Measurements from ENCODE around the gene LMX1B.
A peak's percentile ranks its signal among the peaks of the same experiment; 100 is the strongest.

Gene LMX1B

GRCh38 chr9:126682928-126683697 is 69.4 kb downstream of the LMX1B start:
- in situ Hi-C loops (cut with HindIII; ENCODE audit: low pct_ligation_motif_present, low pct_unique_long_range_greater_than_20kb, low sequenced_read_pairs) = no loop called here
- no peak for DNase-seq

- no peak for DNase-seq
- in situ Hi-C loops (cut with HindIII; ENCODE audit: low pct_ligation_motif_present, low pct_unique_long_range_greater_than_20kb, low sequenced_read_pairs) = no loop called here
Observed at GRCh38 chr9:126683698-126684044, 69.9 kb downstream of the LMX1B start.

- in situ Hi-C loops (cut with HindIII; ENCODE audit: low pct_ligation_motif_present, low pct_unique_long_range_greater_than_20kb, low sequenced_read_pairs) = no loop called here
- DNase-seq = no peak
Observed at GRCh38 chr9:126684345-126684744, 70.6 kb downstream of the LMX1B start.

GRCh38 chr9:126684965-126685465 is 71.3 kb downstream of the LMX1B start:
- in situ Hi-C loops (cut with HindIII; ENCODE audit: low pct_ligation_motif_present, low pct_unique_long_range_greater_than_20kb, low sequenced_read_pairs) = no loop called here
- DNase-seq = no peak

- in situ Hi-C loops (cut with HindIII; ENCODE audit: low pct_ligation_motif_present, low pct_unique_long_range_greater_than_20kb, low sequenced_read_pairs) = no loop called here
- no peak for DNase-seq
Observed at GRCh38 chr9:126687930-126688461, 74.3 kb downstream of the LMX1B start.

- no peak for DNase-seq
- in situ Hi-C loops (cut with HindIII; ENCODE audit: low pct_ligation_motif_present, low pct_unique_long_range_greater_than_20kb, low sequenced_read_pairs) = no loop called here
Observed at GRCh38 chr9:126688617-126689016, 74.9 kb downstream of the LMX1B start.

- no peak for DNase-seq
- in situ Hi-C loops (cut with HindIII; ENCODE audit: low pct_ligation_motif_present, low pct_unique_long_range_greater_than_20kb, low sequenced_read_pairs) = no loop called here
Observed at GRCh38 chr9:126689027-126689825, 75.5 kb downstream of the LMX1B start.

GRCh38 chr9:126690431-126691051 is 76.8 kb downstream of the LMX1B start:
- peak; percentile 32 for DNase-seq
- in situ Hi-C loops (cut with HindIII; ENCODE audit: low pct_ligation_motif_present, low pct_unique_long_range_greater_than_20kb, low sequenced_read_pairs) = no loop called here

GRCh38 chr9:126692041-126692758 is 78.5 kb downstream of the LMX1B start:
- in situ Hi-C loops (cut with HindIII; ENCODE audit: low pct_ligation_motif_present, low pct_unique_long_range_greater_than_20kb, low sequenced_read_pairs) = no loop called here

GRCh38 chr9:126692759-126693427 is 79.2 kb downstream of the LMX1B start:
- in situ Hi-C loops (cut with HindIII; ENCODE audit: low pct_ligation_motif_present, low pct_unique_long_range_greater_than_20kb, low sequenced_read_pairs) = no loop called here

More at GRCh38 chr9:126692041-126692758, 78.5 kb downstream of the LMX1B start:
- no peak for DNase-seq

GRCh38 chr9:126693428-126693944 is 79.8 kb downstream of the LMX1B start:
- in situ Hi-C loops (cut with HindIII; ENCODE audit: low pct_ligation_motif_present, low pct_unique_long_range_greater_than_20kb, low sequenced_read_pairs) = no loop called here
- DNase-seq = no peak

More at GRCh38 chr9:126692759-126693427, 79.2 kb downstream of the LMX1B start:
- DNase-seq = no peak

GRCh38 chr9:126694206-126695081 is 80.7 kb downstream of the LMX1B start:
- in situ Hi-C loops (cut with HindIII; ENCODE audit: low pct_ligation_motif_present, low pct_unique_long_range_greater_than_20kb, low sequenced_read_pairs) = no loop called here
- no peak for DNase-seq

GRCh38 chr9:126695186-126695585 is 81.5 kb downstream of the LMX1B start:
- in situ Hi-C loops (cut with HindIII; ENCODE audit: low pct_ligation_motif_present, low pct_unique_long_range_greater_than_20kb, low sequenced_read_pairs) = no loop called here
- no peak for DNase-seq

GRCh38 chr9:126695701-126696400 is 82.1 kb downstream of the LMX1B start:
- no peak for DNase-seq
- in situ Hi-C loops (cut with HindIII; ENCODE audit: low pct_ligation_motif_present, low pct_unique_long_range_greater_than_20kb, low sequenced_read_pairs) = no loop called here

GRCh38 chr9:126696401-126697145 is 82.8 kb downstream of the LMX1B start:
- no peak for DNase-seq
- in situ Hi-C loops (cut with HindIII; ENCODE audit: low pct_ligation_motif_present, low pct_unique_long_range_greater_than_20kb, low sequenced_read_pairs) = no loop called here

- no peak for DNase-seq
- in situ Hi-C loops (cut with HindIII; ENCODE audit: low pct_ligation_motif_present, low pct_unique_long_range_greater_than_20kb, low sequenced_read_pairs) = no loop called here
Observed at GRCh38 chr9:126697330-126697729, 83.6 kb downstream of the LMX1B start.
